K562 (cell line): ENCODE data around the gene SCN7A. TPM values are rescaled to one million over a fixed set of nuclear protein-coding genes. Genes with fewer than 3 reads are reported as not detected.

Experiments used
- BRF1 ChIP-seq: IDR thresholded peaks from 3 replicates; pipeline ENCODE4 v1.6.1; 2011; ENCODE audit warnings: borderline replicate concordance, mild to moderate bottlenecking; ENCODE audit not compliant: insufficient read length; ENCODE audit errors: extremely low read depth
- CUX1 ChIP-seq: fragments of 200-800 bp; sonication (Bioruptor generic); IDR thresholded peaks from 2 replicates; pipeline ENCODE4 v1.6.1; 2016; ENCODE audit warnings: missing genetic modification characterization, missing compliant biosample characterization
- JUN ChIP-seq, 2 experiments: sonication (generic) in 1 of 2; formaldehyde crosslinking in 1 of 2; IDR thresholded peaks; 2 replicates each; pipeline versions ENCODE4 v1.6.1 to v1.8.0; 2012 to 2022; ENCODE audit warnings: borderline replicate concordance in 2 of 2, mild to moderate bottlenecking in 2 of 2, improper control_type of control experiment in 1 of 2, low read depth in 1 of 2, low read length in 1 of 2, missing genetic modification reagents in 1 of 2
- MAFF ChIP-seq: IDR thresholded peaks from 2 replicates; pipeline ENCODE4 v1.6.1; 2012; ENCODE audit warnings: low read length, improper control_type of control experiment
- MED1 ChIP-seq: sonication (generic); formaldehyde crosslinking; IDR thresholded peaks from 2 replicates; pipeline ENCODE4 v1.8.1; 2023; ENCODE audit warnings: missing genetic modification reagents, borderline replicate concordance
- MIER1 ChIP-seq: fragments of 450-650 bp; IDR thresholded peaks from 2 replicates; pipeline ENCODE4 v1.6.1; 2016; ENCODE audit warnings: antibody characterized with exemption, mild to moderate bottlenecking, low read depth
- NFATC3 ChIP-seq: fragments of 450-650 bp; IDR thresholded peaks from 2 replicates; pipeline ENCODE4 v1.6.1; 2017; ENCODE audit warnings: mild to moderate bottlenecking
- NFYB ChIP-seq: IDR thresholded peaks from 2 replicates; pipeline ENCODE4 v1.6.1; 2011; ENCODE audit warnings: mild to moderate bottlenecking, moderate library complexity; ENCODE audit not compliant: insufficient read length; ENCODE audit errors: extremely low read depth
- NKRF ChIP-seq: fragments of 450-650 bp; IDR thresholded peaks from 2 replicates; pipeline ENCODE4 v1.6.1; 2016; ENCODE audit warnings: borderline replicate concordance
- POLR2G ChIP-seq: fragments of 200-400 bp; formaldehyde crosslinking; IDR thresholded peaks from 2 replicates; pipeline ENCODE4 v1.6.1; 2017; ENCODE audit warnings: low read depth, mild to moderate bottlenecking, antibody characterized with exemption, low read length, moderate library complexity
- STAT5A ChIP-seq: IDR thresholded peaks from 2 replicates; pipeline ENCODE4 v1.6.1; 2012; ENCODE audit warnings: low read length, inconsistent platforms, borderline replicate concordance
- ZNF174 ChIP-seq: fragments of 250-450 bp; sonication (Bioruptor Pico); IDR thresholded peaks from 2 replicates; pipeline ENCODE4 v1.4.0; 2020; ENCODE audit warnings: mild to moderate bottlenecking
- ZNF212 ChIP-seq: fragments of 450-650 bp; formaldehyde crosslinking; IDR thresholded peaks from 2 replicates; pipeline ENCODE4 v1.4.0; 2020; ENCODE audit warnings: mild to moderate bottlenecking
- ZNF518B ChIP-seq: fragments of 250-450 bp; sonication (Bioruptor Pico); IDR thresholded peaks from 2 replicates; pipeline ENCODE4 v1.5.0; 2021; ENCODE audit warnings: mild to moderate bottlenecking, moderate library complexity
- polyA plus RNA-seq, 8 experiments: library from polyadenylated mRNA; depleted of rRNA in 4 of 8; stranded (reverse) in 5 of 8; unstranded in 3 of 8; fragments of >200 nt; fragmentation: Nextera tagmentation in 2 of 8; fragmentation: Illumina TruSeq in 1 of 8; extraction: Ambion mirVana in 2 of 8; extraction: Trizol in 1 of 8; gene quantifications; 2 replicates each; pipeline versions ENCODE4 v1.2.1 to v1.2.3, GENCODE V29; 2011 to 2014; ENCODE audit warnings: inconsistent platforms in 1 of 8, missing spikeins in 1 of 8
- total RNA-seq, 7 experiments: library from RNA; depleted of rRNA in 6 of 7; stranded (reverse); fragments of >200 nt in 6 of 7; fragmentation: Illumina TruSeq in 2 of 7; extraction: Trizol in 2 of 7; gene quantifications; 2 replicates each; pipeline versions ENCODE4 v1.2.1 to v1.2.3, GENCODE V29; 2011 to 2021; ENCODE audit warnings: low replicate concordance in 1 of 7
- TF ChIP-seq, protein P1 (sequence below): fragments of 450-650 bp; IDR thresholded peaks from one replicate; pipeline ENCODE4 v1.6.1; 2018; ENCODE audit warnings: mild to moderate bottlenecking, moderate library complexity; ENCODE audit not compliant: partially characterized antibody

The SCN7A gene
- total and polyA plus RNA-seq, 9 of the 15 experiments (the other 6 are each of a cell fraction or from before 2014, with no cell fraction given): under 0.01 to 0.05 (median 0.03) TPM; not detected in 3

DNA sequence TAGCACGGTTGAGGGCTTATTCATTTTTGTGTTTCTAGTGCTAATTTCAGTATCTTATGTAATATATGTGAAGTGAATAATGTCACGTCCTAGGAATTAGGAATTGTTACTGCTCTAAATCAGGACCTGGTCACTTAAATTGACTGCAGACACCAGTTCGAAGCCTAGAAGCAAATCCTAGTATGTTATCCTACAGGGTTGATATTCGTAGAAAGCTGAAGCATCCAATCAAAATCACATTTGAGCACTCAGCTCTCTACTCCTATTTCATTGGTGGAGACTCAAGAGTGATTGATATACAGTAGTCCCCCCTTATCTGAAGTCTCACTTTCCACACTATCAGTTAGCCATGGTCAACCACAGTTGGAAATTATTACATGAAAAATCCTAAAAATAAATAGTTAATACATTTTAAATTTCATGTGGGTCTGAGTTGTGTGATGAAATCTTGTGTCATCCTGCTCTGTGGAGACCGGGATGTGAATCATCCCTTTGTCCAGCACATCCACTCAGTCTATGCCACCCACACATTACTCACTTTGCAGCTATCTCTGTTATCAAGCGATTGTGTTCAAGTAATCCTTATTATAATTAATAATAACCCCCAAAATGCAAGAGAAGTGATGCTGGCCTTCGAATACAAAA lies 83.1 kb downstream of the SCN7A start (continued):
- TF ChIP-seq NFYB (no peak), CUX1 (no peak), JUN (IDR thresholded peaks at IDR 0.05; ENCODE audit: borderline replicate concordance, low read depth, low read length) (peak; percentile 94), JUN (CRISPR knock-in tag; IDR thresholded peaks at IDR 0.05; ENCODE audit: borderline replicate concordance) (no peak), ZNF174 (CRISPR knock-in tag) (no peak), NFATC3 (no peak), NKRF (no peak), BRF1 (no peak), POLR2G (no peak), MAFF (no peak), ZNF518B (CRISPR knock-in tag) (no peak), MED1 (CRISPR knock-in tag) (no peak), MIER1 (no peak), ZNF212 (CRISPR knock-in tag) (no peak), STAT5A (no peak)
- TF ChIP-seq, protein P1, sequence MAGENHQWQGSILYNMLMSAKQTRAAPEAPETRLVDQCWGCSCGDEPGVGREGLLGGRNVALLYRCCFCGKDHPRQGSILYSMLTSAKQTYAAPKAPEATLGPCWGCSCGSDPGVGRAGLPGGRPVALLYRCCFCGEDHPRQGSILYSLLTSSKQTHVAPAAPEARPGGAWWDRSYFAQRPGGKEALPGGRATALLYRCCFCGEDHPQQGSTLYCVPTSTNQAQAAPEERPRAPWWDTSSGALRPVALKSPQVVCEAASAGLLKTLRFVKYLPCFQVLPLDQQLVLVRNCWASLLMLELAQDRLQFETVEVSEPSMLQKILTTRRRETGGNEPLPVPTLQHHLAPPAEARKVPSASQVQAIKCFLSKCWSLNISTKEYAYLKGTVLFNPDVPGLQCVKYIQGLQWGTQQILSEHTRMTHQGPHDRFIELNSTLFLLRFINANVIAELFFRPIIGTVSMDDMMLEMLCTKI: no peak
